Panc1 (cell line): ENCODE measurements around the gene EHD4. TPM values are rescaled to one million over a fixed set of nuclear protein-coding genes. Genes with fewer than 3 reads are reported as not detected.

Source experiments
- ATAC-seq: fragments of 200-7000 bp; cut with Tn5 transposase; 2 replicates; pipeline ENCODE4 v1.9.1; 2020; ENCODE audit warnings: mild to moderate bottlenecking, moderate library complexity
- BruUV-seq: library from RNA; stranded (reverse); fragments of 400-500 nt; replicated peaks from 2 replicates; lab custom pipeline; 2021; lab: Mats Ljungman, UMichigan
- CTCF ChIA-PET: fragments of 300-600 bp; sonication (Branson Sonifier 250); formaldehyde crosslinking; loops from one replicate; lab custom pipeline; 2022; ENCODE audit warnings: antibody characterized with exemption; lab: Charles Lee
- POLR2A ChIA-PET: fragments of 300-600 bp; sonication (Branson Sonifier 250); formaldehyde crosslinking; loops from one replicate; lab custom pipeline; 2022; ENCODE audit warnings: antibody characterized with exemption; lab: Charles Lee
- DNase-seq: peaks from one replicate; pipeline ENCODE4 v3.0.0-alpha.2; 2010; ENCODE audit warnings: low read depth, low spot score
- H3K27ac ChIP-seq: 2 replicates; pipeline ENCODE4 v1.5.1; 2011; ENCODE audit warnings: mild to moderate bottlenecking, low read length, inconsistent platforms
- H3K27me3 ChIP-seq: fragments of 200-500 bp; sonication (Bioruptor generic); 2 replicates; pipeline ENCODE4 v1.6.0; 2014; ENCODE audit warnings: low read length, inconsistent platforms; ENCODE audit not compliant: control insufficient read depth, insufficient read depth
- H3K36me3 ChIP-seq: fragments of 200-500 bp; sonication (Bioruptor generic); 2 replicates; pipeline ENCODE4 v1.5.1; 2014; ENCODE audit warnings: inconsistent platforms, mild to moderate bottlenecking, low read length, moderate library complexity; ENCODE audit not compliant: control insufficient read depth, insufficient read depth
- H3K4me1 ChIP-seq: 2 replicates; pipeline ENCODE4 v1.5.1; 2011; ENCODE audit warnings: inconsistent platforms, mild to moderate bottlenecking, low read length, moderate library complexity; ENCODE audit not compliant: control insufficient read depth, insufficient read depth
- H3K4me3 ChIP-seq, 2 experiments: 2 replicates each; pipeline ENCODE4 v1.5.1; 2011 to 2012; ENCODE audit warnings: low read depth in 2 of 2, low read length in 2 of 2, mild to moderate bottlenecking in 2 of 2, inconsistent platforms in 1 of 2, moderate library complexity in 1 of 2
- H3K9me3 ChIP-seq: fragments of 200-500 bp; sonication (Bioruptor generic); 2 replicates; pipeline ENCODE4 v1.5.1; 2014; ENCODE audit warnings: low read depth, mild to moderate bottlenecking, inconsistent platforms, low read length, moderate library complexity; ENCODE audit not compliant: control insufficient read depth, insufficient read depth
- CTCF ChIP-seq: fragments of 450-650 bp; IDR thresholded peaks from 2 replicates; pipeline ENCODE4 v1.5.1; 2017; ENCODE audit warnings: mild to moderate bottlenecking
- POLR2AphosphoS5 ChIP-seq: IDR thresholded peaks from 2 replicates; pipeline ENCODE4 v1.6.1; 2012; ENCODE audit warnings: mild to moderate bottlenecking, low read depth, low read length, moderate library complexity
- SIN3A ChIP-seq: IDR thresholded peaks from 2 replicates; pipeline ENCODE4 v1.6.1; 2012; ENCODE audit warnings: low read depth, mild to moderate bottlenecking, low read length, moderate library complexity, borderline replicate concordance; ENCODE audit not compliant: insufficient read depth
- TCF7L2 ChIP-seq: IDR thresholded peaks from 2 replicates; pipeline ENCODE4 v1.6.1; 2011; ENCODE audit warnings: mild to moderate bottlenecking, low read depth, low read length, inconsistent platforms
- in situ Hi-C: cut with HindIII; loops from 2 replicates; pipeline ENCODE4 v1.10.0; 2016; ENCODE audit warnings: low sequenced_read_pairs, low pct_unique_long_range_greater_than_20kb
- intact Hi-C: fragments of 100-400 bp; cut with micrococcal nuclease; formaldehyde crosslinking; loops from one replicate; pipeline ENCODE4 v1.10.0; 2022; ENCODE audit not compliant: unreplicated experiment
- total RNA-seq: library from RNA; stranded (reverse); gene quantifications from one replicate; pipeline ENCODE4 v1.2.1, GENCODE V29; 2021; ENCODE audit not compliant: unreplicated experiment
- TF ChIP-seq, protein P1 (sequence below), 2 experiments: IDR thresholded peaks; 2 replicates each; pipeline ENCODE4 v1.6.1; 2011 to 2012; ENCODE audit warnings: low read depth in 2 of 2, control low read depth in 1 of 2, low read length in 1 of 2, mild to moderate bottlenecking in 1 of 2, moderate library complexity in 1 of 2; ENCODE audit not compliant: insufficient read depth in 1 of 2

EHD4 gene
- total RNA-seq, 1 experiment from 2014 or later, result 43.2 TPM

DNA sequence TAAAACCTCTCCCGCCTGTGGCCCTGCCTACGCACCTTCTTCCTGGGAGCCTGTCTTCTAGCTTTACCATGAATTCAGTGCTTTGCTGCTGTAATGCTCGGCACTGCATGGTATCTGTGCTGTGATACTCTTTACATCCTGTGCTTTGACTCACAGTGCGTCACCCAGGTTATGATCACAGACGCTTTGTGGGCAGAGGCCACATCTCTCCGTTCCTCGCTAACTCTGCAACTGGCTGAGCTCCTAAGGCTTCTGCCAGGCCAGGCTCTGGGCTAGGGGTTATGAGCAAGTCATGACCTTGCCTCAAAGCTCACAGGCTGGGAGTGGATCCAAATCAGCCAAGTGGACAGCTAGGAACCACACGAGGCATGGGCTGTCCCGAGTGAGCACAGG lies 101.7 kb downstream of the EHD4 start:
- ATAC-seq (peak; percentile 84), DNase-seq (peak; percentile 60)
- Histone ChIP-seq H3K27ac (0 out of 2 replicates have a peak overlapping the region, but pooled peaks have one; percentile 34), H3K4me3 (no peak overlapping the region), H3K4me1 (peaks cover 13% of the 10 kb centered on the region), H3K36me3 (no peaks in the 10 kb centered on the region), H3K9me3 (no peaks in the 10 kb centered on the region), H3K27me3 (no peaks in the 10 kb centered on the region)
- POLR2A ChIA-PET, result no interaction called here
- CTCF ChIA-PET, result no interaction called here
- intact Hi-C loops (no loop called here), in situ Hi-C loops (no loop called here)
- TF ChIP-seq POLR2AphosphoS5 (no peak), SIN3A (no peak), CTCF (no peak), TCF7L2 (no peak)
- TF ChIP-seq, protein P1, sequence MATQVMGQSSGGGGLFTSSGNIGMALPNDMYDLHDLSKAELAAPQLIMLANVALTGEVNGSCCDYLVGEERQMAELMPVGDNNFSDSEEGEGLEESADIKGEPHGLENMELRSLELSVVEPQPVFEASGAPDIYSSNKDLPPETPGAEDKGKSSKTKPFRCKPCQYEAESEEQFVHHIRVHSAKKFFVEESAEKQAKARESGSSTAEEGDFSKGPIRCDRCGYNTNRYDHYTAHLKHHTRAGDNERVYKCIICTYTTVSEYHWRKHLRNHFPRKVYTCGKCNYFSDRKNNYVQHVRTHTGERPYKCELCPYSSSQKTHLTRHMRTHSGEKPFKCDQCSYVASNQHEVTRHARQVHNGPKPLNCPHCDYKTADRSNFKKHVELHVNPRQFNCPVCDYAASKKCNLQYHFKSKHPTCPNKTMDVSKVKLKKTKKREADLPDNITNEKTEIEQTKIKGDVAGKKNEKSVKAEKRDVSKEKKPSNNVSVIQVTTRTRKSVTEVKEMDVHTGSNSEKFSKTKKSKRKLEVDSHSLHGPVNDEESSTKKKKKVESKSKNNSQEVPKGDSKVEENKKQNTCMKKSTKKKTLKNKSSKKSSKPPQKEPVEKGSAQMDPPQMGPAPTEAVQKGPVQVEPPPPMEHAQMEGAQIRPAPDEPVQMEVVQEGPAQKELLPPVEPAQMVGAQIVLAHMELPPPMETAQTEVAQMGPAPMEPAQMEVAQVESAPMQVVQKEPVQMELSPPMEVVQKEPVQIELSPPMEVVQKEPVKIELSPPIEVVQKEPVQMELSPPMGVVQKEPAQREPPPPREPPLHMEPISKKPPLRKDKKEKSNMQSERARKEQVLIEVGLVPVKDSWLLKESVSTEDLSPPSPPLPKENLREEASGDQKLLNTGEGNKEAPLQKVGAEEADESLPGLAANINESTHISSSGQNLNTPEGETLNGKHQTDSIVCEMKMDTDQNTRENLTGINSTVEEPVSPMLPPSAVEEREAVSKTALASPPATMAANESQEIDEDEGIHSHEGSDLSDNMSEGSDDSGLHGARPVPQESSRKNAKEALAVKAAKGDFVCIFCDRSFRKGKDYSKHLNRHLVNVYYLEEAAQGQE (IDR thresholded peaks at IDR 0.05; ENCODE audit: insufficient read depth in 1 of 2, low read depth in 2 of 2, low read length in 1 of 2), result no peak
- BruUV-seq, result no TSS peak

GRCh38 chr15:41869770-41870688 lies 102.3 kb downstream of the EHD4 start:
- intact Hi-C loops (no loop called here), in situ Hi-C loops (no loop called here)
- ChIA-PET CTCF (no interaction called here), POLR2A (no interaction called here)
- no TSS peak for BruUV-seq
- H3K4me1 ChIP-seq, result peaks cover 18% of the 10 kb centered on the region
- H3K27ac ChIP-seq, result no peak overlapping the region
- ATAC-seq (no peak), DNase-seq (no peak)
- TF ChIP-seq TCF7L2, result no peak
- no peak for TF ChIP-seq CTCF
- TF ChIP-seq, protein P1 (IDR thresholded peaks at IDR 0.05; ENCODE audit: insufficient read depth in 1 of 2, low read depth in 2 of 2, low read length in 1 of 2), result no peak
- TF ChIP-seq SIN3A, result no peak
- TF ChIP-seq POLR2AphosphoS5, result no peak
- H3K27me3 ChIP-seq, result no peaks in the 10 kb centered on the region
- no peaks in the 10 kb centered on the region for H3K36me3 ChIP-seq
- no peak overlapping the region for H3K4me3 ChIP-seq
- H3K9me3 ChIP-seq, result no peaks in the 10 kb centered on the region
